IMR-90 (cell line): ENCODE results near the gene MPL. TPM values are rescaled to one million over a fixed set of nuclear protein-coding genes. Genes with fewer than 3 reads are reported as not detected.

Experiments
- ATAC-seq: fragments of 200-7000 bp; cut with Tn5 transposase; 2 replicates; pipeline ENCODE4 v1.9.1; 2020; ENCODE audit warnings: low read depth, mild to moderate bottlenecking, moderate library complexity
- BruUV-seq: library from RNA; stranded (reverse); fragments of 400-500 nt; replicated peaks from 2 replicates; lab custom pipeline; 2021; lab: Mats Ljungman, UMichigan
- CTCF ChIA-PET: fragments of 300-600 bp; formaldehyde crosslinking; extraction: SDS; loops from one replicate; lab custom pipeline; 2021; ENCODE audit warnings: antibody characterized with exemption; lab: Yijun Ruan, JAX
- POLR2A ChIA-PET: fragments of 300-600 bp; sonication (Branson Sonifier 250); formaldehyde crosslinking; loops from one replicate; lab custom pipeline; 2022; ENCODE audit warnings: antibody characterized with exemption; ENCODE audit not compliant: unreplicated experiment; lab: Charles Lee
- DNase-seq: peaks from one replicate; pipeline ENCODE4 v3.0.0; 2013
- H2AFZ ChIP-seq: replicated peaks from 2 replicates; pipeline ENCODE3; 2013; ENCODE audit warnings: low read length, mild to moderate bottlenecking; ENCODE audit not compliant: poor library complexity
- H2AK5ac ChIP-seq: 2 replicates; pipeline ENCODE4 v1.6.1; 2013; ENCODE audit warnings: low read depth, low read length, inconsistent platforms
- H2AK9ac ChIP-seq: replicated peaks from 2 replicates; pipeline ENCODE3; 2013; ENCODE audit warnings: mild to moderate bottlenecking, low read depth, low read length, moderate library complexity; ENCODE audit not compliant: poor library complexity
- H2BK120ac ChIP-seq: 2 replicates; pipeline ENCODE4 v1.6.1; 2013; ENCODE audit warnings: low read depth, low read length, inconsistent platforms
- H2BK15ac ChIP-seq: 3 replicates; pipeline ENCODE4 v1.6.1; 2013; ENCODE audit warnings: low read depth, low read length, inconsistent platforms
- H2BK20ac ChIP-seq: 2 replicates; pipeline ENCODE4 v1.6.1; 2013; ENCODE audit warnings: low read depth, mild to moderate bottlenecking, inconsistent platforms, low read length, moderate library complexity
- H2BK5ac ChIP-seq: 2 replicates; pipeline ENCODE4 v1.6.1; 2013; ENCODE audit warnings: mild to moderate bottlenecking, low read depth, low read length, inconsistent platforms; ENCODE audit not compliant: poor library complexity, severe bottlenecking
- H3K14ac ChIP-seq: replicated peaks from 2 replicates; pipeline ENCODE4 v1.6.1; 2013; ENCODE audit warnings: low read depth, low read length, inconsistent platforms
- H3K18ac ChIP-seq: 2 replicates; pipeline ENCODE4 v1.6.1; 2013; ENCODE audit warnings: low read depth, low read length, control low read depth
- H3K23ac ChIP-seq: 2 replicates; pipeline ENCODE4 v1.6.1; 2013; ENCODE audit warnings: low read depth, low read length, inconsistent platforms
- H3K27ac ChIP-seq: 2 replicates; pipeline ENCODE4 v1.5.1; 2013; ENCODE audit warnings: mild to moderate bottlenecking, control low read depth, low read length; ENCODE audit not compliant: insufficient read depth
- H3K27me3 ChIP-seq: 2 replicates; pipeline ENCODE4 v1.6.1; 2013; ENCODE audit warnings: low read length; ENCODE audit not compliant: control insufficient read depth, insufficient read depth
- H3K36me3 ChIP-seq: 2 replicates; pipeline ENCODE4 v1.6.1; 2013; ENCODE audit warnings: low read length, mixed read lengths; ENCODE audit not compliant: control insufficient read depth, insufficient read depth
- H3K4ac ChIP-seq: 2 replicates; pipeline ENCODE4 v1.6.1; 2013; ENCODE audit warnings: low read depth, low read length, inconsistent platforms
- H3K4me1 ChIP-seq: 2 replicates; pipeline ENCODE4 v1.6.1; 2013; ENCODE audit warnings: low read length, mixed read lengths; ENCODE audit not compliant: control insufficient read depth, insufficient read depth
- H3K4me2 ChIP-seq: 2 replicates; pipeline ENCODE4 v1.6.1; 2013; ENCODE audit warnings: low read depth, mild to moderate bottlenecking, control low read depth, low read length, moderate library complexity
- H3K4me3 ChIP-seq: 2 replicates; pipeline ENCODE4 v1.5.1; 2013; ENCODE audit warnings: low read depth, mild to moderate bottlenecking, control low read depth, low read length, moderate library complexity; ENCODE audit not compliant: insufficient read depth
- H3K56ac ChIP-seq: 2 replicates; pipeline ENCODE4 v1.6.1; 2013; ENCODE audit warnings: low read length, inconsistent platforms; ENCODE audit not compliant: insufficient read depth; ENCODE audit errors: extremely low read depth
- H3K79me1 ChIP-seq, 2 experiments: 2 replicates each; pipeline ENCODE4 v1.6.1; 2013; ENCODE audit warnings: low read length in 2 of 2, inconsistent platforms in 1 of 2, low read depth in 1 of 2
- H3K9ac ChIP-seq: 2 replicates; pipeline ENCODE4 v1.6.1; 2013; ENCODE audit warnings: low read depth, low read length, control low read depth
- H3K9me1 ChIP-seq: 2 replicates; pipeline ENCODE4 v1.6.1; 2013; ENCODE audit warnings: low read length, inconsistent platforms; ENCODE audit not compliant: insufficient read depth
- H3K9me3 ChIP-seq: 2 replicates; pipeline ENCODE4 v1.6.1; 2013; ENCODE audit warnings: low read length; ENCODE audit not compliant: control insufficient read depth, insufficient read depth
- H4K20me1 ChIP-seq: 2 replicates; pipeline ENCODE4 v1.6.1; 2013; ENCODE audit warnings: low read length, inconsistent platforms; ENCODE audit not compliant: insufficient read depth
- H4K5ac ChIP-seq: 2 replicates; pipeline ENCODE4 v1.6.1; 2013; ENCODE audit warnings: mild to moderate bottlenecking, low read depth, low read length, control low read depth
- H4K8ac ChIP-seq, 2 experiments: 2 replicates each; pipeline ENCODE4 v1.6.1; 2013; ENCODE audit warnings: low read depth in 2 of 2, low read length in 2 of 2, control low read depth in 1 of 2, inconsistent platforms in 1 of 2
- H4K91ac ChIP-seq: 2 replicates; pipeline ENCODE4 v1.6.1; 2013; ENCODE audit warnings: low read depth, low read length, inconsistent platforms; ENCODE audit not compliant: insufficient read depth
- CEBPB ChIP-seq: IDR thresholded peaks from 2 replicates; pipeline ENCODE4 v1.6.1; 2012; ENCODE audit warnings: low read depth, low read length, improper control_type of control experiment
- FOS ChIP-seq: fragments of 150-350 bp; IDR thresholded peaks from 2 replicates; pipeline ENCODE4 v1.6.1; 2016; ENCODE audit warnings: low read depth, low read length
- MXI1 ChIP-seq: IDR thresholded peaks from 2 replicates; pipeline ENCODE4 v1.6.1; 2012; ENCODE audit warnings: low read depth, mild to moderate bottlenecking, low read length, moderate library complexity, borderline replicate concordance
- RCOR1 ChIP-seq: IDR thresholded peaks from 2 replicates; pipeline ENCODE4 v1.6.1; 2012; ENCODE audit warnings: mild to moderate bottlenecking, low read length, improper control_type of control experiment; ENCODE audit not compliant: insufficient replicate concordance
- RFX5 ChIP-seq: IDR thresholded peaks from 2 replicates; pipeline ENCODE4 v1.8.0; 2012; ENCODE audit warnings: low read depth, mild to moderate bottlenecking, low read length, moderate library complexity
- SMC3 ChIP-seq: fragments of 150-350 bp; IDR thresholded peaks from 2 replicates; pipeline ENCODE4 v1.6.1; 2016; ENCODE audit warnings: low read depth, mild to moderate bottlenecking, antibody characterized with exemption, low read length, moderate library complexity
- WGBS, 2 experiments: methylation state at CpG; one replicate each; pipeline versions ENCODE4 v1.1.5 to v1.1.7; 2013; ENCODE audit warnings: missing lambda C conversion rate in 2 of 2; ENCODE audit not compliant: insufficient read length in 1 of 2; ENCODE audit errors: extremely low coverage in 2 of 2; 5-methylcytosine and 5-hydroxymethylcytosine counted together
- dilution Hi-C: fragments of 300-500 bp; cut with HindIII; formaldehyde crosslinking; loops from one replicate; pipeline ENCODE4 v1.14.3; 2018; ENCODE audit warnings: low sequenced_read_pairs; ENCODE audit not compliant: unreplicated experiment
- in situ Hi-C: fragments of 300-500 bp; cut with MboI; formaldehyde crosslinking; loops from 3 replicates; pipeline ENCODE4 v1.14.3; 2019; ENCODE audit warnings: low sequenced_read_pairs, inconsistent platforms, mixed read lengths
- intact Hi-C: fragments of 100-400 bp; cut with micrococcal nuclease; formaldehyde crosslinking; loops from 2 replicates; pipeline ENCODE4 v1.10.0; 2022
- polyA plus RNA-seq, 3 experiments: library from polyadenylated mRNA; depleted of rRNA; stranded (reverse); fragments of >200 nt; gene quantifications; 2 replicates each; pipeline ENCODE4 v1.2.3, GENCODE V29; 2012; ENCODE audit warnings: low replicate concordance in 1 of 3
- total RNA-seq: library from RNA; depleted of rRNA; stranded (reverse); fragments of >200 nt; gene quantifications from 2 replicates; pipeline ENCODE4 v1.2.3, GENCODE V29; 2012
- TF ChIP-seq, protein P1 (sequence below): conservative IDR thresholded peaks from 2 replicates; pipeline ENCODE4 v1.5.1; 2012; ENCODE audit warnings: mild to moderate bottlenecking, low read depth, low read length, improper control_type of control experiment

The MPL gene
- total and polyA plus RNA-seq, 2 of the 4 experiments (the other 2 are of a cell fraction): 0.12 TPM; not detected in 1

DNA sequence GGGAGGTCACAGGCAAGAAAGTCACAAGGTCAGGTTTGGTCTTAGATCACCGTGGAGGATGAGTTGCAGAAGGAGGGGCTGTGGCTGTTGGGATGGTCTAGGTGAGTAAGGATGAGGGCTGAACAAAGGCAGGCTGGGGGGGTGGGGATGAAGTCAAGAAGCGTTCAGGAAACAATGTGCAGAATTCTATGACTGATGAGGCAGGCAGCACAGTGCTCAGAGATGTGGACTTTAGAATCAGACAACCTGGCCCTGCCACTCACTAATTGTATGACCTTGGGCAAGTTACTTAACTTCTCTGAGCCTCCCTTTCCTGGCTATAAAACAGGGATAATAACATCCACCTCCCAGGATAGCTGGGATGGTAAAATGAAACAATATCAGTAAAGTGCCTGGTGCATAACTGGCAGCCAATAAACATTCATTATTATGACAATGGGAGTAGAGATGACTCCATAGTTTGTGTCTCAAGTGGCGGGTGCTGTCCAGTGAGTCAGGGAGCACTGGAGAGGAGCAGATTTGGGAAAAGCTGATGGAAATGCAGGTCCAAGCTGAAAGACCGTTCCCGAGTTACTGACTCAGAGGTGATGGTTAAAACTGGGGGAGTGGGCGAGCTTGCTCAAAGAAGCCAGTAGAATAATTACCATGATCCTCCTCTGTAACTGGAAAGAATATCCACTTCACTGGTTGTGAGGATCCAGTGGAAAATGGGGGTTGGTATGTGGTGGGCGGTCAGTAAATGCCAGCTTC, 34.7 kb upstream of the MPL start:
- H3K36me3 ChIP-seq: no peaks in the 10 kb centered on the region
- H2AK9ac ChIP-seq: no peak overlapping the region
- dilution Hi-C loops (no loop called here), intact Hi-C loops (no loop called here), in situ Hi-C loops (no loop called here)
- H3K4ac ChIP-seq: no peak overlapping the region
- H2BK120ac ChIP-seq: no peak overlapping the region
- no peak overlapping the region for H4K8ac ChIP-seq
- H3K18ac ChIP-seq: no peak overlapping the region
- peaks cover 4% of the 10 kb centered on the region; the same call in 1 of the 2 replicates for H3K4me1 ChIP-seq
- ChIA-PET POLR2A (no interaction called here), CTCF (no interaction called here)
- 0 out of 2 replicates have a peak overlapping the region, but pooled peaks have one; percentile 6 for H3K4me2 ChIP-seq
- H3K9me3 ChIP-seq: no peaks in the 10 kb centered on the region
- ATAC-seq: peak; percentile 40
- H4K5ac ChIP-seq: no peak overlapping the region
- WGBS, 2 experiments: 33% methylated on average over 2 of the region's 7 CpGs; no CpG with 5 or more reads in 1 of the 2 experiments
- H3K9me1 ChIP-seq: no peaks in the 10 kb centered on the region
- no peak overlapping the region for H4K91ac ChIP-seq
- no peak overlapping the region for H3K27ac ChIP-seq
- TF ChIP-seq MXI1 (no peak), RFX5 (no peak), RCOR1 (no peak), SMC3 (no peak), CEBPB (no peak), FOS (no peak)
- TF ChIP-seq, protein P1, sequence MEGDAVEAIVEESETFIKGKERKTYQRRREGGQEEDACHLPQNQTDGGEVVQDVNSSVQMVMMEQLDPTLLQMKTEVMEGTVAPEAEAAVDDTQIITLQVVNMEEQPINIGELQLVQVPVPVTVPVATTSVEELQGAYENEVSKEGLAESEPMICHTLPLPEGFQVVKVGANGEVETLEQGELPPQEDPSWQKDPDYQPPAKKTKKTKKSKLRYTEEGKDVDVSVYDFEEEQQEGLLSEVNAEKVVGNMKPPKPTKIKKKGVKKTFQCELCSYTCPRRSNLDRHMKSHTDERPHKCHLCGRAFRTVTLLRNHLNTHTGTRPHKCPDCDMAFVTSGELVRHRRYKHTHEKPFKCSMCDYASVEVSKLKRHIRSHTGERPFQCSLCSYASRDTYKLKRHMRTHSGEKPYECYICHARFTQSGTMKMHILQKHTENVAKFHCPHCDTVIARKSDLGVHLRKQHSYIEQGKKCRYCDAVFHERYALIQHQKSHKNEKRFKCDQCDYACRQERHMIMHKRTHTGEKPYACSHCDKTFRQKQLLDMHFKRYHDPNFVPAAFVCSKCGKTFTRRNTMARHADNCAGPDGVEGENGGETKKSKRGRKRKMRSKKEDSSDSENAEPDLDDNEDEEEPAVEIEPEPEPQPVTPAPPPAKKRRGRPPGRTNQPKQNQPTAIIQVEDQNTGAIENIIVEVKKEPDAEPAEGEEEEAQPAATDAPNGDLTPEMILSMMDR: no peak
- H2BK5ac ChIP-seq: no peak overlapping the region
- peaks cover 6% of the 10 kb centered on the region; the same call in 1 of the 2 replicates for H3K27me3 ChIP-seq
- H4K20me1 ChIP-seq: no peaks in the 10 kb centered on the region
- no peak overlapping the region for H3K9ac ChIP-seq
- no peak overlapping the region for H3K23ac ChIP-seq
- H3K79me1 ChIP-seq: no peaks in the 10 kb centered on the region
- no peak overlapping the region for H3K4me3 ChIP-seq
- no peak overlapping the region for H2BK15ac ChIP-seq
- no peak overlapping the region for H2AFZ ChIP-seq
- no peak overlapping the region for H2BK20ac ChIP-seq
- no TSS peak for BruUV-seq
- peak; percentile 52 for DNase-seq
- H3K14ac ChIP-seq: no peak overlapping the region
- H3K56ac ChIP-seq: no peak overlapping the region
- H2AK5ac ChIP-seq: no peak overlapping the region
